SK-N-MC (cell line): ENCODE results near the gene RNU5D-1.

Experiments
- DNase-seq: peaks from one replicate; pipeline ENCODE4 v3.0.0-alpha.2; 2011; ENCODE audit warnings: low read depth, low spot score
- H3K27ac ChIP-seq: fragments of 200-600 bp; sonication (generic); 2 replicates; pipeline ENCODE4 v1.5.1; 2016; ENCODE audit warnings: mixed run types
- H3K36me3 ChIP-seq: fragments of 200-600 bp; sonication (generic); 2 replicates; pipeline ENCODE4 v1.6.1; 2017; ENCODE audit warnings: antibody characterized with exemption, low read length, mixed read lengths; ENCODE audit not compliant: insufficient read depth
- H3K4me3 ChIP-seq: fragments of 200-600 bp; sonication (generic); 2 replicates; pipeline ENCODE4 v1.5.1; 2016
- H3K9ac ChIP-seq: fragments of 200-600 bp; sonication (generic); 2 replicates; pipeline ENCODE4 v1.8.0; 2017; ENCODE audit warnings: mixed run types, mixed read lengths; ENCODE audit not compliant: insufficient read length
- H3K9me3 ChIP-seq: fragments of 200-600 bp; sonication (generic); 2 replicates; pipeline ENCODE4 v1.6.1; 2017; ENCODE audit warnings: low read depth, mild to moderate bottlenecking, antibody characterized with exemption, low read length, moderate library complexity, mixed read lengths
- EZH2 ChIP-seq: fragments of 200-600 bp; sonication (generic); IDR thresholded peaks from one replicate; pipeline ENCODE4 v1.6.1; 2017; ENCODE audit warnings: antibody characterized with exemption
- FOXP2 ChIP-seq: optimal IDR thresholded peaks from 2 replicates; pipeline ENCODE3; 2011; ENCODE audit warnings: mild to moderate bottlenecking, moderate library complexity; ENCODE audit not compliant: insufficient read depth; ENCODE audit errors: extremely low read length, control extremely low read depth
- POLR2AphosphoS5 ChIP-seq: IDR thresholded peaks from 2 replicates; pipeline ENCODE4 v1.6.1; 2012; ENCODE audit warnings: mild to moderate bottlenecking, low read depth, low read length, borderline replicate concordance

RNU5D-1 gene

DNA sequence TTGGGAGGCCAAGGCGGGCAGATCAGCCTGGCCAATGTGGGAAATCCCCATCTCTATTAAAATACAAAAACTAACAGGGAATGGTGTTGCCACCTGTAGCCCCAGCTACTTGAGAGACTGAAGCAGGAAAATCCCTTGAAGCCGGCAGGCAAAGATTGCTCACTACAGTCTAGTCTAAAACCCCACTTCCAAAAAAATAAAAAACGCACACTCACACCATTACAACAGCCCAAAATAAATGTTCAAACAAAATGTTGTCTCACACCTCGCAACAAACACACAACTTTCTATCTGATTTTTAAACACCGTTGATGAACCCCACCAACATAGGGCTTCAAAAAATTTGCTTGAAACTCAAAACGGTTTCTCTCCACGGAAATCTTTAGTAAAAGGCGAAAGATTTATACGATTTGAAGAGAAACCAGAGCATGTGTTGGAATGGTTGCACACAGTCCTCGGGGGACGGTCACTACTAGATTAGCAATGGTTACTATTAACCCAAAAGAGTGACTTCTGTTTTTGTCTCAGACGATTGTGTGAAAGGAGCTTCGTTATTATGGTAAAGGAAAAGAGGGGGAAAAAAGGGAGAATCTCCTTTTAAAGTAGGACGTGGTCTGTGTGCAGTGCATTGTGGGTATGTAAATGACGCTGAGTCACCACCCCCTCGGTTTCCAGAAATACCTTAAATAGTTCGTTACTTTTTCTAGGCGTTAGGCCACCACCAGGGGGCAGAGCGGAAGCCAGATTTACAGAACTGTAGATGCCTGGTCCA lies at the start of gene RNU5D-1:
Gene RNU5D-1, minus strand, starts transcription at position 430 of the 772 bp plus-strand sequence.
- no peaks in the 10 kb centered on the region for H3K9me3 ChIP-seq
- no peaks in the 10 kb centered on the region for H3K36me3 ChIP-seq
- peak within 1 kb of the TSS; percentile 97 for H3K27ac ChIP-seq
- H3K4me3 ChIP-seq, result peak within 1 kb of the TSS; percentile 46
- peak within 1 kb of the TSS; percentile 71 for H3K9ac ChIP-seq
- peak; percentile 97 for DNase-seq
- TF ChIP-seq EZH2 (no peak), POLR2AphosphoS5 (peak; percentile 100)

- TF ChIP-seq POLR2AphosphoS5 (no peak), FOXP2 (no peak), EZH2 (no peak)
- H3K36me3 ChIP-seq, result peaks cover 64% of the 10 kb centered on the region
- DNase-seq, result no peak
These were observed 49.7 kb upstream of the RNU5D-1 start for GRCh38 chr1:44780583-44781121.

GRCh38 chr1:44778705-44779576 lies 48.0 kb upstream of the RNU5D-1 start:
- Histone ChIP-seq H3K9ac (no peak overlapping the region), H3K27ac (peak overlapping the region; percentile 57), H3K9me3 (no peaks in the 10 kb centered on the region), H3K36me3 (peaks cover 64% of the 10 kb centered on the region), H3K4me3 (no peak overlapping the region)
- no peak for TF ChIP-seq FOXP2
- DNase-seq, result no peak

More at GRCh38 chr1:44780583-44781121, 49.7 kb upstream of the RNU5D-1 start:
- Histone ChIP-seq H3K9me3 (no peaks in the 10 kb centered on the region), H3K27ac (0 out of 2 replicates have a peak overlapping the region, but pooled peaks have one; percentile 52), H3K4me3 (no peak overlapping the region), H3K9ac (no peak overlapping the region)

DNA sequence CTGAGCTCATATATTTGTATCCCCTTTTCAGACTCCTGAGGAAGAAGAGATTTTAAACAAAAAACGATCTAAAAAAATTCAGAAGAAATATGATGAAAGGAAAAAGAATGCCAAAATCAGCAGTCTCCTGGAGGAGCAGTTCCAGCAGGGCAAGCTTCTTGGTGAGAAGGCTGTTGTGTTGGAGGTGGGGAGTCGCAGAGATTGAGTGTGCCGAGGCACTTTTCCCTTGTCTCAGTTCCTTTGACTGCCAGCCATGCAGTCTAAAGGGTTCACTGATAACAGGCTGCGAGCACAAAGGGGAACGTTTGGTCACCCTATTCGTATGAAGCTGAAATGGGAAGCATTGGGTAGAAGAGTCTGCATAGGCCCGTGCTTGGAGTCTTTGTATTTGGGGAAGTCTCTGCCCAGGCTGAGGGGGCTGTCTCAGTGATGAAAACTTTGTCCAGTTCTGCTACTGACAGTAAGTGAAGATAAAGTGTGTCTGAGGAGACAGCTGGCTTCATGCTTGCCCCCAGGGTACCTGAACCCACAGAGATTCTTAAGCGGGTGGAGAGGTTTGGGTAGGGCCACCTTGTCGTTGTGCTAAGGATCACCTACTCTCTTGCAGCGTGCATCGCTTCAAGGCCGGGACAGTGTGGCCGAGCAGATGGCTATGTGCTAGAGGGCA lies 47.1 kb upstream of the RNU5D-1 start:
- Histone ChIP-seq H3K9me3 (no peaks in the 10 kb centered on the region), H3K36me3 (peaks cover 64% of the 10 kb centered on the region), H3K27ac (peak overlapping the region; percentile 94), H3K4me3 (peak overlapping the region; percentile 91), H3K9ac (peak overlapping the region; percentile 100)
- TF ChIP-seq POLR2AphosphoS5 (no peak), FOXP2 (no peak), EZH2 (no peak)
- DNase-seq, result no peak

- DNase-seq, result no peak
- peaks cover 64% of the 10 kb centered on the region for H3K36me3 ChIP-seq
- H3K4me3 ChIP-seq, result peak overlapping the region; percentile 91
- H3K27ac ChIP-seq, result peak overlapping the region; percentile 94
- peak overlapping the region; percentile 100 for H3K9ac ChIP-seq
- TF ChIP-seq POLR2AphosphoS5 (no peak), FOXP2 (no peak), EZH2 (no peak)
- H3K9me3 ChIP-seq, result no peaks in the 10 kb centered on the region
These were observed 46.6 kb upstream of the RNU5D-1 start for GRCh38 chr1:44777547-44777946.

DNA sequence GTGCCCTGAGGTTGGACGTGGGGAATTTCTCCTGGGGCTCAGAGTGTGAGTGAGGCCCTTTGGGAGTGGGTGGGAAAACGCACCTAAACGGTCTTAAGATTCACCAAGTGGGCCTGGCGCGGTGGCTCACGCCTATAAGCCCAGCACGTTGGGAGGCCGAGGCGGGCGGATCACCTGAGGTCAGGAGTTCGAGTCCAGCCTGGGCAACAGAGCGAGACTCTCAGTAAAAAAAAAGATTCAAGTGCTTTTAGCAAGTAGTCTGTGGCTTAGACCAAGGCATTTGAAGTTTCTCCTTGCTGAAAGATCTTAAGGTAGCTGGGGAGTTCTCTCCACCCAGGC lies 45.7 kb upstream of the RNU5D-1 start:
- no peak for TF ChIP-seq EZH2
- TF ChIP-seq POLR2AphosphoS5, result no peak
- no peak for TF ChIP-seq FOXP2
- H3K27ac ChIP-seq, result peak overlapping the region; percentile 94
- H3K9me3 ChIP-seq, result no peaks in the 10 kb centered on the region
- H3K9ac ChIP-seq, result peak overlapping the region; percentile 100
- H3K36me3 ChIP-seq, result peaks cover 60% of the 10 kb centered on the region
- peak overlapping the region; percentile 91 for H3K4me3 ChIP-seq
- no peak for DNase-seq

GRCh38 chr1:44775930-44776729 lies 45.2 kb upstream of the RNU5D-1 start:
- Histone ChIP-seq H3K4me3 (peak overlapping the region; percentile 91), H3K9me3 (no peaks in the 10 kb centered on the region), H3K36me3 (peaks cover 54% of the 10 kb centered on the region), H3K9ac (peak overlapping the region; percentile 100), H3K27ac (peak overlapping the region; percentile 94)
- TF ChIP-seq POLR2AphosphoS5 (peak; percentile 41; the same call in 1 of the 2 replicates), EZH2 (no peak)
- DNase-seq, result no peak
